GM21447 (cell line): ENCODE results near the gene NAT10.
A peak's percentile ranks its signal among the peaks of the same experiment; 100 is the strongest.

ENCODE experiments used
- ATAC-seq: cut with Tn5 transposase; IDR thresholded peaks from one replicate; pipeline ENCODE4 v1.9.1; 2021; ENCODE audit not compliant: unreplicated experiment

Gene NAT10

DNA sequence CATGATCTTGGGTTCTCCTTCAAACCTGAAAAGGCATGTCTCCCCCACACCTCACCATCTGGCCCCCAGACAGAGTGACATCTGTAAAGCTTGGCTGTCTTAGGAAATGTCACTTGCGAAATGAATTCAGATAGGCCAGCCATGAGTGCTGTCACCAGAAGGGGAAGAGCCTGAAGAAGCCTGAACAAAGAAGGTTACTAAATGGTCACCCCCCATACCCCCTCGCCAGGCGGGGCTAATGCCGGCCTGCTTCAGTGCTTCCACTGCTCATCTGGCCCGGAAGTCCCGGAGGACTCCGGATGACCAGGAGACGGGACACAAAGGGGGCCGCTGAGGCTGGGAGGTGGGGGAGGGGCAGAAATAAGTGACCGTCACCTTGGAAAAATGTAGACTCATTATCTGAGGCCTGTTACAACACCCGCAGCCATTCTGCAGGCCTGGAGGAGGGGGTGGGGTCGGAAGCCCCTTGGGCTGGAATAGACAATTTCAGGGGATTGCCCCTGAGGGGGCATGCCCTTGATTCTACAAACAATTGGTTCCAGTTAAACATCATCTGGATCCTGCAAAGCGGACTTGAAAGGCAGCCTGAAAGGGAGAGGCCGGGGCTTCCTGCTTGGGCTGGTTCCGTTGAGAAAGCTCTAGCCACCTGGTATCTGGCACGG is 43.2 kb downstream of the NAT10 start:
- no peak for ATAC-seq

GRCh38 chr11:34149274-34149673 is 43.8 kb downstream of the NAT10 start:
- ATAC-seq: no peak

- no peak for ATAC-seq
Observed at GRCh38 chr11:34149786-34150185, 44.4 kb downstream of the NAT10 start.

DNA sequence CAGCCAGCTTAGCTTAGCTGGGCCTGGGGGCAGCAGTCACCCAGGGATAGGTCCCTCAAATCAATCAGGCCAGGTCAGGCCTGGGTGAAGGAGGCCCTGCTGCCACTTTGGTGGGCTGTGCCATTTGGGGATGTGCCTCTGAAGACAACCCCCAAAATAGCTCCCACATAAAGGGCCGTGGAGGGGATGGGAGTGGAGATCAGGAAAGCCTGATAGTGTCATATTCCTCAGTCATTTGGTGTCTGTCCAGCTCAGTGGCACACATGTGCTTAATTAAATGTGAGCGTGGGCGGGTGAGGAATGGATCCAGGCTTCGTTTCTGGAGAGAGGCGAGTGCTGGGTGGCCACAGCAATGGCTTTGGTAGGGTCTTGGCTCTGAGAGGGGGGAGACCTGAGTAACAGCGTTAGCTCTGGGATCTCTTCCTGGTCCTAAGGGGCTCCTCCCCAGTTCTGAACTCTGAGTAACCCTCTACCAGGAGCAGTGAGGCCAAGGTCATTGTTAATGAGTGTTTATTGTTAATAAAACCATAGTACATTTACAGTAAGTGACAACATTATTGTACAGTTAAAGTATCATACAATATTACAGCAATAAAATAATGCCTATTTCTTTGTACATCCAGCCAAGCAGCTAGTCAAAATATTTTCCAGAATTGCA is 45.2 kb downstream of the NAT10 start:
- no peak for ATAC-seq

DNA sequence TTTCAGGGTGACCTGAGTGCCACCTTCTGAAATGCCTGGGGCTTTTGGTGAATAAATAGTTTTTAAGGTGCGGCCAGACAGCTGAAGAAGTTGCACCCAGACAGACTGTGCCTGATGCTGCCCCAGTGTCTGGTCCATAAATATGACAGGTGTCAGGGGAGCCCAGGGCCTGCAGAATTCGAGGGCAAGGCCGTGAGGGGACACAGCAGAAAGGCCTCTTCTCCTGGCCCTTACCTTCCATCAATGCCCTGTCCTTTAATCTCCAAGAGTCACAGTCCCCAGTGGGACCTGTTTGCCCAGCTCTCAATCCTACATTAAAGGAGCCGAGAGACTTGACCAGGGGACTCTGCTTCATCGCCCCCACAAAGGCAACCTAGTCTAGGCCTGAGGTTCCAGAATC is 45.7 kb downstream of the NAT10 start:
- no peak for ATAC-seq

GRCh38 chr11:34151916-34152845 is 46.8 kb downstream of the NAT10 start:
- ATAC-seq: no peak

DNA sequence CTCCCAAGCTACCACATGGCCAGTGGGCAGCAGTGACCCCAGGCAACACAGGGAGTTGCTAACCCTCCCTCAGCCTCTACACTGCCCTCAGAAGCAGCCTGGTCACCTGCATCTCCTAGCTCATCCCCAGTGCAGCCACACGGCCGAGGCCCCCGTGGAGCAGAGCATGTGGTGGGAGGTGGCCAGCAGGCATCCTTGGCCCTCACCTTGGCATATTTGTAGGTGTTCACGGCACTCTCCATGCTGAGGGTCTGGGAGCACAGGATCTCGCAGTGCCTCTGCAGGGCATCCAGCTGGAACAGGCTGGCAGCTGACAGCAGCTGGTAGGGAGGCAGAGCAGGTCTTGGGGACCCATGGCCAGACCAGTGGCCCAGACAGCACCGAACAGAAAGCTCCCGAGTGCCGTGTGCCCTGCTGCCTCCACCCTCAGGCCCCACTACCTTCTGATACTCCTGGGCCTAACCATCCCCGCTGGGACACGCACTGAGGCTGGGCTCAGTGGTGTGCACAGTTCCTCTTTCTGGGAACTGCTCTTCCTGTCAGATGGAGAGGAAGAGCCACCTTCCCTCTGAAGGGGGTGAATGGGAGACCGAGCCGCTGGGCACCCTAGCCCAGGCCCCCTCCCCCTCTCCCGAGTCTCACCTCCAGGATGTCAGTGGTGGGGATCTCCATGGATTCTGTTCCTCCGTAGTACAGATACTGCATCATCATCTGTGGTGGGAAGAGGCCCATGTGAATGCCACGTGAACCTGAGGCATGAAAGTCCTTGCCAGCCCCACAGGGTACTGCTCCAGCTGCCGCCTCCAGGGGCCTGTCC is 48.8 kb downstream of the NAT10 start:
- ATAC-seq: peak; percentile 80

DNA sequence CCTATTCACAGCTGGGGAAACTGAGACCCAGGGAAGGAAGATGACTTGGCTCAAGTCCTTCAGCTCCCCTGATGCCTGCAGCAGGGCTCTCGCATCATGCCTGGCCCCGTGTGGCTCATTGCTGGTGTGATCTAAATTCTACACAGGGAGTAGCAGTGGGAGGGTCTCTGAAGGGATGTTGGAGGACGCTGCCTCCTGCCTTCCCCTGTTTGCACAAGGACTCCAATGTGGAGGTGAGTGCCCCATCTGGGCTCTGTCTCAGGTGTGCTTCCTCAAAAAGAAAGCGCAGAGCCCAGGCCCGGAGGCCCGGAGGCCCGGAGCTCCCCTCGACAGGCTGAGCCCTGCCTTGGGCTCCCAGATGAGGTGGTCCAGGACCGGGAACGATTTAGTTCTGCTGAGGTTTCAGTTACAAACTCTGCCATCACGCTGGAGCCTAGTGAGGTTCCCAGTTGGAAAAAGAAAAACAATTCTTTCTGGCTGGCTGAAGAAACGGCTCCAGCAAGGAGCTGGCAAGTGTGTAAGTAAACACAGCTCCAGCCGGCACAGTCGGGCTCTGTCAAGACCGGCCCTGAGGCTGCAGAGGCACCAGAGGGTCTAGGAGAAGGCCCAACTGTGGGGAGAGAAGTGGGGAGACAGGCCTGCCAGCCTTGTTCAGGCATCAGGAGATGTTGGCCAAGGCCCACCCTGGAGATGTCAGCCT is 49.8 kb downstream of the NAT10 start:
- ATAC-seq: no peak

GRCh38 chr11:34155757-34156062 is 50.3 kb downstream of the NAT10 start:
- no peak for ATAC-seq

- ATAC-seq: no peak
Observed at GRCh38 chr11:34157163-34157562, 51.7 kb downstream of the NAT10 start.

- no peak for ATAC-seq
Observed at GRCh38 chr11:34158661-34159060, 53.2 kb downstream of the NAT10 start.

GRCh38 chr11:34160049-34160721 is 54.8 kb downstream of the NAT10 start:
- ATAC-seq: no peak

DNA sequence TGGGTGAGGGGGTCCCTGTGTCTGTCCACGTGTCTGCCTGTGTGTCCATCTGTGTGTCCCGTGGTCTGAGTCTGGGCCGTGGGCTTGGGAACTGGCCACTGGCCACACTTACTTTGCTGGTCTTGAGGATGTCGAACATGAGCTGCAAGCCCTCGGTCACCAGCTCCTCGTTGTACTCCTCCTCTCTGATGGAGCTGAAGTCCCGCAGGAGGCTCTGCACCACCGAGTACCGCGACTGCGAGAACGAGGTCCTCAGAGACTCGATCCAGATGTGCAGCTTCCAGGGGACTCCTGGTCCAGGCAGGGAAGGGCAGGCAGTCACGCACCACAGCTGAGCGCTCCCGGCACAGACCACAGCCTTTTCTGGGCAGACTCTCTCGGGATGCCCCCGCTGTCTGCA is 55.4 kb downstream of the NAT10 start:
- no peak for ATAC-seq

- no peak for ATAC-seq
Observed at GRCh38 chr11:34161361-34161760, 55.9 kb downstream of the NAT10 start.

DNA sequence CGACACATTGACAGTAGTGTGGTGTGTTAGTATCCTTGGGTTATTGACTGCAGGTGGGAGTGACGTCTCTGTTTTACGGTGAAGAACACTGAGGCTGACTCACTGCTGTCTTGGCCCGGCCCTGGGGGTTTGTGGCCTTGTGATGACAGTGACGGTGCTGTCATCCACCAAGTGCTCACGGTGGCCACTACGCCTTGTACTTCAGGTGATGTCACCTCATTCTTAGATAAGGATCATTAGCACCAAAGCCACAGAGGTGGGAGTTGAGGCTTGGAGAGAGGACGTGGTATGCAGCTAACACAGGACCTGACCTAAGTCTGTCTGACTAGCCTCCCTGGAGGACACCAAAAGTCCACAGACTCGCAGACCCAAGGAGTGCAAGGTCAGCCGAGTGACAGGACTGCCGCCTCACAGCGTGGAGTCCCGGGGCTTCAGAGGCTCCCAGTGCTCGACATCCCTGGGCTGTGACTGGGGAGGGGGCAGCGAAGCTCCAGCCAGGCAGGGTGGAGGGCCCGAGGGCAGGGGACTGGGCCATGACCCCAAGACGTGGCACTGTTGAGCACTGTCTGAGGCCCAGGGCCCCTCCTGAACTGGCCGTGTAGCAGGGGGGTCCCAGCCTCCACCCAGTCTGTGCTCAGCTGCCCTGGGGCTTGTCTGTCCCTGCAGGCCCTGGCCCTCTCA is 56.5 kb downstream of the NAT10 start:
- ATAC-seq: no peak

DNA sequence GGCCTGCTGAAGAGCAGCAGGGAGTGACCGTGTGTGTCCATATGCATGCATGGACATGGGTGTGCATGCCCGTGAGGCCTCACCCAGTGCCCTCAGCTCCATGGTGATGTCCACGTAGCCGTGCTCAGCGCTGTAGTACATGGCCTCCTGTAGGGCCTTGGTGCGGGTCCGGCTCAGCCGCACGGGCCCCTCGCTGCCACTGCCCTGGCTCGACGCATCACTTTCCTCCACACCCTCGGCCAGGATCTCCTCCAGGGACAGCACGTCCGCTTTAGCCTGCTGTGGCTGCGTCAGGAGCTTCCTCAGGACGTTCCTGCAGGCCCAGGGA is 57.0 kb downstream of the NAT10 start:
- no peak for ATAC-seq

DNA sequence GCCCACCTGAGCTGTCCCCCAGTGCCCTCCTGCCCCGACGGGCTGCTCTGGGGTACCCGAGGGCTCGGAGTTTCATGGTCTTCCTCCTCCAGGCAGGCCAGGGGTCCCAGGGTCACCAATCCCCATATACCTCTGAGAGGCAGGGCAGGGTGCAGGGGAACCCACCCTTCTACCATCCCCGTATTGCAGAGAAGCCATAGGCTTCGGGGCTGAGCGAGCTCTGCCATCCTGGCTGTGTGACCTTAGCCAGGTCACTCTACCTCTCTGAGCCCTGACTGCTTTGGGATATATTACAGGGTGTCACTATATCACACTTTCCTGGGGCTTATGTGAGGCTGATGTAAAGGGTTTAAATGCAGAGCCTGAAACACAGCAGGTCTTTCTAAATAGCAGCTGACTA is 57.4 kb downstream of the NAT10 start:
- ATAC-seq: no peak

DNA sequence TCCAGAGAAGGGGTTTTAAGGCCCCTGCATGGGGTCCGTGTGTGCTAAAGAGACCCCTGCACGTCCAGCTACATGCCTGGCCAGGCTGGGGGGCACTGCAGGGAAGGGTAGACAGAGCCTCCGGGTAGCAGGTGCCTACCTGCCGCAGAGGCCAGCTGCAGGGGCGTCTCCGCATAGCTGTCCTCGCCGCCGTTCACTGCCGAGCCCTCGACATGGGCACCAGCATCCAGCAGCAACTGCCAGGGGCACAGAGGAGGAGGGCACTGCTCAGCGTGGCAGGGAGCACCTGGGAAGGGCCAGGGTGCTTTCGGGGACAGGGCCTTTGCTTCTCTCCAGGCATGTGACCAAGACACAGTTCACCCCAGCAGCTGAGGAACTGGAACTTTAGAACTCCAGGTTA is 59.7 kb downstream of the NAT10 start:
- no peak for ATAC-seq

DNA sequence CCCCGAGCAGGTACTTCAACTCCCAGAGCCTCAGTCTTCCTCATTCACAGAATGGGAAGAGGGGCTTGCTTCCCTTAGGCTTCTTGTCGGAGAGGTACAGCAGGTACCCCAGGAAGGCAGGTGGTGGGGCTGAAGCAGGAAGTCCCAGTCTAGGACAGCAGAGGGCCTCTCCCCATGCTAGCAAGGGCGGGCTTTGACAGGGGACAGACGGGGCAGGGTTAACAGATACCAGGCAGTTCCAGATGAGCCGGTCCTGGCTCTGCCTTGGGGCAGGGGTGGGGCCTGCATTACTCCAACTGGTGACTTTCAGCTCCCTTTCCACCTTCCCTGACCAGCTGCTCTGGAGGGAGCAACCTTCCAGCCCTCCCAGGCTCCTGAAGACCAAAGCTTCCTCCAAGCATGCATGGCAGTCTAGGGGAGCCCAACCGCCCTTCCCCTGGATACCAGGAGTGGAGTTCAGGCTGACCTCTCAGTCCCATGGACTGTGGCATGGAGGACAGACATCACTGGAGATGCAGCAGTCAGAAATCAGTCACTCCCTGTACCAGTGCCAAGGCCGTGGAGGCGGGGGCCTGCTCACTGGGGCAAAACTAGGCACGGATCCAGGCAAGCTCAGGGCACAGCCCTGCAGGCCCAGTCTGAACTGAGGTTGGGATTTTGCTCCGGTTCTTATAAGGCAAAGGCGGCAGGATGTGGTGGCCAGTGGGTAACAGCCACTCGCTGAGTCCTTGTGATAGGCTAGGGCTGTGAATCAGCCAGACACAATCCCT is 60.5 kb downstream of the NAT10 start:
- no peak for ATAC-seq
